NCI-H2196 (cell line): Measurements from ENCODE around the gene LRMDA.

Experiments
- DNase-seq: peaks from one replicate; lab custom pipeline; 2025; ENCODE audit not compliant: unreplicated experiment; lab: John Stamatoyannopoulos, UW

LRMDA gene

GRCh38 chr10:76033457-76034196, 602.2 kb downstream of the LRMDA start:
- DNase-seq, result no peak

DNA sequence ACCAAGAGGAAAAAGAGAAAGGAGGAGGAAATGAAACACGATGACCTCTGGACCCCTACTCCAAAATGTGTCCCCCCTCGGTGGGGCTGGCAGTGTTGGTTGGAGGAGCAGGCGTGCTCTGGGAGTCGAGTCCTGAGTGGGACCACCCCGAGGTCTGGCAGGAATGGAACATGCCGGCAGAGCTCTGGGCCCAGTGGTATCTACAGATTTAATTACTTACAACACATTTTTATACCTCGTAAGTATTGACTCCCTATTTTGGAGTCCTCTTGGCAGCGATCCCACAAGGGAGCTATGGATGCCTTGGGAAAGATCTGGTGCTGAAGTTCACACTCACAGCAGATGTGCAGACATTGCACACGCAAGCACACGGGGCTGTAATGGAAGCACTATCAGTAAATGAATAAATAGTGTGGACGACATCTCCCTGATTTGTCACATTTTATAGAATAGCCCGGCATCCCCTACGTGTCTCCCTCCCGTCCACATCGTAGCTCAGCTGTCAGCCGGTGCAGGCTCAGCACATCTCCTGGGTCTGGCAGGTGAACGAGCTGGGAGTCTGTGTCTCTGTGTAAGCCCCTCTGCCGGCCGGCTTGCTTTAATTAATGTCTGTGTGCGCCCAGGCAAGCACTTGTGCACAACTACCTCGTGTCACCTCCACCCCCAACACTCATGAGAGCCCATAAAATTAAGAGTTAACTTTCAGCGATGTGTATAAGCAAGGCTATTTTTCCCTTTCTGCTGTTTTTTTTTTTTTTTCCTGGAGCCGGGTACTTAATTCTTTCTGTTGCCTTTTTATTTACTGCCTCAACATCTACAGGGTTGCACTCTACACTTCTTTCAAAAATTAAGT, 603.2 kb downstream of the LRMDA start:
- no peak for DNase-seq

- DNase-seq, result no peak
These were observed 604.0 kb downstream of the LRMDA start for GRCh38 chr10:76035206-76036110.

DNA sequence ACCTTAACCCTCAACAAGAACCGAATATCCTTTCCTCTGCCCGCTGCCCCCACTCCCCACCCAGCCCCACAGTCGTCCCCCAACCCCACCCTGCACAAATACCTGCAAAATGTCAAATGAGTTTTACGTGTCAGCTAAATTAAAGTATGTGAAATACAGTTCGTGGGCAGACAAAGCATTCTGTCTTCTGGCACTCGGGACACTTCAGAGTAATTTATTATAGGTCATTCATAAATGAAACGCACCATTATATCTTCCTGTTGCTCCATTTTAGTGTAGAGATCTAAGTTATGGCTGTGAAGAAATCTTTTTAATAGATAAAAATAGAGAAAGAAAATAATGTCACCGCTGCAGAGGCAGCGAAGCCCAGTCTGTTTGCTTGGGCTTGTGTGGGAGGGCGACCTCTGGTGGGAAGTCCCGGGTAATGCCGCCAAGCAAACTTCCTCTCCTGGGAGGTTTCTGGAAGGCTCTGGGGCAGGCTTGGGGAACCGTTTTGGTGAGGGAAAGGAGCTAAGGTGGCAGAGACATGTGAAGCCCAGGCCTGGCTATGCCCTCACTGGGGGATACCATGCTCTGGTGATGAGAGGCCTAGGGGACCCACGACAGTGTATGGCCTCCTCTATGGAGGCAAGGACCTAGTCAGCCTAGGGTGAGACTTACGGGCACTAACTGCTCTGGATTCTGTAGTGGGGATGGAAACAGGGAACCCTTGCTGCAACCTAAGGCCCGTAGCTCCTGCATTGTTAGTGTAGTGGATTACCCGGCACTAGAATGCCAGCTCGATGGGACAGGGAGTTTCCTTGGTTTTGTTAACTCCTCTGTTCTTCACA, 604.9 kb downstream of the LRMDA start:
- DNase-seq, result peak; percentile 9

- DNase-seq, result no peak
These were observed 605.5 kb downstream of the LRMDA start for GRCh38 chr10:76036962-76037361.

- DNase-seq, result no peak
These were observed 606.2 kb downstream of the LRMDA start for GRCh38 chr10:76037531-76038155.

- no peak for DNase-seq
These were observed 607.3 kb downstream of the LRMDA start for GRCh38 chr10:76038696-76039095.

DNA sequence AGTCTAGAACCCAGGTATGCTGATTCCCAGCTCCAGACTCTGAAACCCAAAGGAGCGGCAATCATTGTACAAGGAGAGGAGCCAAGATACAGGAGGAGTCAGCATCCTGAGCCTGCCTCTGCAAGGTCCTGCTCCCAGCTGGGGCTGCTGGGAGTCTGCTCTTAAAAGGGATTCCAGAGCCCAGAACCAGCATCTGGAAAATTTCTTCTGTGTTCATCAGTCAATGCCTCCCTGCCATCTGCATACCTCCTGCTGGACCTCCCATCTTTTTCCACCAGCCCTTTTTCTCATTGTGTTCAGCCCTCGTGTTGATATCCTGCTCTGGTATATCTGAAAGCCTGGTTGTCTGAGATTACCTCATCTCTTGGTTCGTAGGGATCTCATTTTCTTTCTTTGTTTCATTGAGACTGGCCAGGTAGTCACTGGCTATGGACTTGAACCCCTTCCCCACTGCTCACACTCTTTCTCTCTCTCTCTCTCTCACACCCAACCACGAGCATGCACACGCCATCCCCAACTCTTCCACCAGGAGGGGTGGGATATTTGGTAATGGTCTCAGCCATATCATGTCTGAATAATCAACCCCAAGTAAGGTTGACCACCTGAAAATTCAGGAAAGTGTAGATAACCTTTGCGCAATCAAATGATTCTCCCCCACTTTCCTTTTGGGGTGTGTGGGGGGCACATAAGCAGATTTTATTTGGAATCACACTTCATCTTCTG, 608.8 kb downstream of the LRMDA start:
- DNase-seq, result no peak

DNA sequence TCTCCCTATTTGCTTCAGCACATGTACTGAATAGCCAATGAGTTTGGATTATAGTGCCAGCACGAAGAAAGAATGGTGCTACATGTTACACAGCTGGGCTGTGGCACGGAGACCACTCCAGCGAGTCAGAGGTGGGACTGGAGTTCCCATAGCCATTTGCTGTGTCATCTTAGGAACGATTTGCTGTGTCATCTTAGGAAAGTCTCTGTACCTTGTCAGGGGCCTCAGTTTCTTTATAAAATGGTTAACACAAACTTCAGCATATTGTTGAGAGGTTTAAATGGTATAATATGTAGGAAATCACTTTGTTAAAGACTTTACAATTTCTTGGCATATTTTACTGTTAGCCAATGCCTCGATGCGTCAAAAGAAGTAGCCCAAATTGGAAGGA, 609.4 kb downstream of the LRMDA start:
- no peak for DNase-seq

DNA sequence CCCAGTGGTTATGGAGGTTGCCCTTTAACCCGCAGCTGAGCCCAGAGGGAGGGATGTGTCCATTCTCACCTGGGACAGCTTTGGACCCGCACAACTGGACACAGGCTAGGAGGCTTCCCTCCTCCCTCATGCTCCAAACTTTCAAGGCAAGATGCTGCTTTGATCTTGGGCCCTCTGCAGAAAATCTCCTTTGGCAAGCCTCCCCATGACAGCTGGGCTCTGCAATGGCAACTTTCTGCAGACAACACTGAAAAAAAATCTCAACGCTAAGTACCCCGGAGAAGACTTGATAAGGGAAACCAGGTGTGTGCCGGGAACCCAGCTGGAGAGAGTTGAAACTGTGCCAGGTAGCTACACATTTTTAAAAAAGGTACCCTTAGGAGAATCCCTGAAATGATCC, 610.1 kb downstream of the LRMDA start:
- no peak for DNase-seq

- no peak for DNase-seq
These were observed 611.8 kb downstream of the LRMDA start for GRCh38 chr10:76043261-76043660.

GRCh38 chr10:76044751-76045150, 613.3 kb downstream of the LRMDA start:
- DNase-seq, result no peak

DNA sequence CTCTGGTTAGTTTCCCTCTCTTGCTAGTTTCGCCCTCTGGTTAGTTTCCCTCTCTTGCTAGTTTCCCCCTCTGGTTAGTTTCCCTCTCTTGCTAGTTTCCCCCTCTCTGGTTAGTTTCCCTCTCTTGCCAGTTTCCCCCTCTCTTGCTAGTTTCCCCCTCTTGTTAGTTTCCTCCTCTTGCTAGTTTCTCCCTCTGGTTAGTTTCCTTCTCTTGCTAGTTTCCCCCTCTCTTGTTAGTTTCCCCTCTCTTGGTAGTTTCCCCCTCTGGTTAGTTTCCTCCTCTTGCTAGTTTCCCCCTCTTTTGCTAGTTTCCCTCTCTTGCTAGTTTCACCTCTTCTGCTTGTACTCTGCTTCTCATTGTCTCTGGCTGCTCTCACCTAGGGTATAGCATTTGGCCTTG, 613.8 kb downstream of the LRMDA start:
- DNase-seq, result no peak

GRCh38 chr10:76047521-76047920, 616.1 kb downstream of the LRMDA start:
- no peak for DNase-seq

DNA sequence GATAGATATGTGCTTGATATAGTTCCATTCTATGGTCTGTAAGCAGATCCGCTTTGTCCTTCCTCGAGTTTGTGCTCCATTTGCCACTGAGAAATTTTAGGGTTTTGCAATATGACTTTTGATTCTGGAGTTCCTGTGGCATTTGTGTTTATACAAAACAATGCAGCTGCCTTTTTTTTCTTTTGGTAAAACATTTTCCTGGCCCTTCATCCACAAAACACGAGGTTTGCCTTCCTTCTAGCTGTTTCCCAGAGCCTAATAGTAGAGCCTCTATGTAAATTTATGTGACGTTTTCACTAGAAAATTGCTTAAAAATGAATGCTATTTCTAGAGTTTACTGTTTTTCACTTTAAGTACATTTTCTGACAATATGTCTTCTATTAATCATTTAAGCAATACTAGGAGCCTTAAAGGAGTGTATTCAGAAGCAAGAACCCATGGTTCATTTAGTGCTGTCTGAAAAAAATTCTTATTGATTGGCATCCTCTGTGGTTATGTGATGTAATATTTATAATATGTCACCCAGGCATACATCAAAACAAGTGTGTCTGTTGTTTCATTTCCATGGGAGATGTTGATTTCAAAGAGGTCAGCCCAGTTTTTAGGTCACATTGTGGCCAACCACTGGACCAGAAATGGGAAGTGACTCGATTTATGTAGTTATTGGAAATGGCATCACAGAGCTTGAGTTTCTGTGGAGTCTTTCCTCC, 618.3 kb downstream of the LRMDA start:
- no peak for DNase-seq

- DNase-seq, result no peak
These were observed 618.8 kb downstream of the LRMDA start for GRCh38 chr10:76050291-76050625.

GRCh38 chr10:76051007-76051936, 619.8 kb downstream of the LRMDA start:
- no peak for DNase-seq
